Fibroblast of lung (primary cell): ENCODE data around the gene CA12. TPM values are rescaled to one million over a fixed set of nuclear protein-coding genes. Genes with fewer than 3 reads are reported as not detected.

Source experiments
- DNase-seq, 2 donors: peaks; one replicate each; pipeline versions ENCODE4 v3.0.0 to v3.0.0-alpha.2; 2010; ENCODE audit warnings: low read depth in 2 of 2
- H2AFZ ChIP-seq: 2 replicates; pipeline ENCODE4 v1.5.1; 2012; ENCODE audit warnings: low read length, control low read depth, inconsistent platforms
- H3K27ac ChIP-seq: 2 replicates; pipeline ENCODE4 v1.5.1; 2011; ENCODE audit warnings: low read length, control low read depth; ENCODE audit not compliant: insufficient read depth
- H3K27me3 ChIP-seq: 2 replicates; pipeline ENCODE4 v1.5.1; 2011; ENCODE audit warnings: mild to moderate bottlenecking, low read length; ENCODE audit not compliant: control insufficient read depth, insufficient read depth
- H3K36me3 ChIP-seq: 2 replicates; pipeline ENCODE4 v1.5.1; 2011; ENCODE audit warnings: low read length; ENCODE audit not compliant: control insufficient read depth, insufficient read depth
- H3K4me1 ChIP-seq: 2 replicates; pipeline ENCODE4 v1.5.1; 2011; ENCODE audit warnings: low read length; ENCODE audit not compliant: control insufficient read depth, insufficient read depth; ENCODE audit errors: extremely low read depth
- H3K4me2 ChIP-seq: 2 replicates; pipeline ENCODE4 v1.5.1; 2011; ENCODE audit warnings: low read length, control low read depth; ENCODE audit not compliant: insufficient read depth; ENCODE audit errors: extremely low read depth
- H3K4me3 ChIP-seq, 4 experiments: fragments of 200-600 bp in 1 of 4; sonication (generic) in 1 of 4; replicated peaks in 1 of 4; 2 replicates each; pipeline ENCODE4 v1.5.1; 2011 to 2016; ENCODE audit warnings: low read length in 4 of 4, low read depth in 3 of 4, mild to moderate bottlenecking in 3 of 4, control low read depth in 2 of 4, inconsistent platforms in 1 of 4, mixed read lengths in 1 of 4; ENCODE audit not compliant: insufficient read depth in 1 of 4; ENCODE audit errors: control extremely low read depth in 1 of 4
- H3K79me2 ChIP-seq: 2 replicates; pipeline ENCODE4 v1.5.1; 2012; ENCODE audit warnings: mild to moderate bottlenecking, low read length, inconsistent platforms; ENCODE audit not compliant: control insufficient read depth, insufficient read depth
- H3K9ac ChIP-seq: 2 replicates; pipeline ENCODE4 v1.5.1; 2011; ENCODE audit warnings: mild to moderate bottlenecking, low read length, control low read depth; ENCODE audit not compliant: insufficient read depth
- H3K9me3 ChIP-seq: 2 replicates; pipeline ENCODE4 v1.5.1; 2012; ENCODE audit warnings: low read depth, low read length; ENCODE audit not compliant: control insufficient read depth, insufficient read depth
- H4K20me1 ChIP-seq: 2 replicates; pipeline ENCODE4 v1.5.1; 2011; ENCODE audit warnings: low read length; ENCODE audit not compliant: control insufficient read depth, insufficient read depth; ENCODE audit errors: extremely low read depth
- EZH2 ChIP-seq: IDR thresholded peaks from 2 replicates; pipeline ENCODE4 v1.5.1; 2012; ENCODE audit warnings: low read length, control low read depth, mild to moderate bottlenecking; ENCODE audit errors: missing control alignments
- polyA plus RNA-seq, 2 donors: library from polyadenylated mRNA; depleted of rRNA in 1 of 2; stranded (reverse) in 1 of 2; unstranded in 1 of 2; fragments of >200 nt; gene quantifications; 2 replicates each; pipeline ENCODE4 v1.2.1, GENCODE V29; 2011 to 2012; ENCODE audit warnings: missing spikeins in 1 of 2
- total RNA-seq: library from RNA; depleted of rRNA; stranded (reverse); fragments of >200 nt; gene quantifications from 2 replicates; pipeline ENCODE4 v1.2.1, GENCODE V29; 2014
- TF ChIP-seq, protein P1 (sequence below), 2 donors: IDR thresholded peaks in 1 of 2; conservative IDR thresholded peaks in 1 of 2; 1 replicate in 1 of 2; 2 replicates in 1 of 2; pipeline ENCODE4 v1.5.1; 2011 to 2012; ENCODE audit warnings: low read length in 2 of 2, control low read depth in 1 of 2, inconsistent platforms in 1 of 2, low read depth in 1 of 2, mild to moderate bottlenecking in 1 of 2

The CA12 gene
- total and polyA plus RNA-seq, 2 donors (not counting 1 experiment from before 2014, with no cell fraction given), result 30.6 to 48.4 TPM

DNA sequence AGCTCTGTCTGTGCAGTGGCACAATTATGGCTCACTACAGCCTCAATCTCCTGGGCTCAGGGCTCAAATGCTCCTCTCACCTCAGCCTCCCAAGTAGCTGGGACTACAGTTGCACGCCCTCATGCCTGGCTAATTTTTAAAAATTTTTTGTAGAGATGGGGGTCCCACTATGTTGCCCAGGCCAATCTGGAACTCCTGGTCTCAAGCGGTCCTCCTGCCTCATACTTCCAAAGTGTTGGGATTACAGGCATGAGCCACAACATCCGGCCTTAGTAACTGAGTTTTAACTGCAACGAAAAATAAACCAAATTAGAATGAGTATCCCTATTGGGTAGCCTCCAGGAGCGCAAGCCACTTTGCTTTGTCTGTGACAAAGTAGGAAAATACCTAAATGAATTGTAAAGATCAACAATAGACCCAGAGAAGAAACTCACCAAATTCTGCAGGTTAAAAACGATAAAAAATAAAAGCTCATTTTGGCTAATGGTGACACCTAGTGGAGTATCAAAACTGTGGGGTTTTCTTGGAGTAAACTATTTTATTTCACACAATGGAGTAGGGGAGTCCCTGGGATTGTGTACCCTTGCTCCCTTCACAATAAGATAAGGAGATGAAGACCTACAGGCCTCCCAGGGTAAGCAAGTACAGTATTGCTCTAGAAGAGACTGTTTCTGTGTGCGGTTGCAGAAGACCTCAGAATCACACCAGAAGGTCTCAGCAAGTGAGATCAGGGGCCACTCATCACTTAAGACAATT is 21.0 kb upstream of the CA12 start:
- Histone ChIP-seq H3K27ac (no peak overlapping the region), H3K4me3 (no peak overlapping the region), H3K36me3 (no peaks in the 10 kb centered on the region), H3K27me3 (no peaks in the 10 kb centered on the region), H3K79me2 (no peaks in the 10 kb centered on the region), H3K4me2 (no peak overlapping the region), H3K9me3 (no peaks in the 10 kb centered on the region), H4K20me1 (no peaks in the 10 kb centered on the region), H3K4me1 (no peaks in the 10 kb centered on the region), H3K9ac (no peak overlapping the region), H2AFZ (peak overlapping the region; percentile 19)
- no peak for TF ChIP-seq EZH2
- TF ChIP-seq, protein P1, sequence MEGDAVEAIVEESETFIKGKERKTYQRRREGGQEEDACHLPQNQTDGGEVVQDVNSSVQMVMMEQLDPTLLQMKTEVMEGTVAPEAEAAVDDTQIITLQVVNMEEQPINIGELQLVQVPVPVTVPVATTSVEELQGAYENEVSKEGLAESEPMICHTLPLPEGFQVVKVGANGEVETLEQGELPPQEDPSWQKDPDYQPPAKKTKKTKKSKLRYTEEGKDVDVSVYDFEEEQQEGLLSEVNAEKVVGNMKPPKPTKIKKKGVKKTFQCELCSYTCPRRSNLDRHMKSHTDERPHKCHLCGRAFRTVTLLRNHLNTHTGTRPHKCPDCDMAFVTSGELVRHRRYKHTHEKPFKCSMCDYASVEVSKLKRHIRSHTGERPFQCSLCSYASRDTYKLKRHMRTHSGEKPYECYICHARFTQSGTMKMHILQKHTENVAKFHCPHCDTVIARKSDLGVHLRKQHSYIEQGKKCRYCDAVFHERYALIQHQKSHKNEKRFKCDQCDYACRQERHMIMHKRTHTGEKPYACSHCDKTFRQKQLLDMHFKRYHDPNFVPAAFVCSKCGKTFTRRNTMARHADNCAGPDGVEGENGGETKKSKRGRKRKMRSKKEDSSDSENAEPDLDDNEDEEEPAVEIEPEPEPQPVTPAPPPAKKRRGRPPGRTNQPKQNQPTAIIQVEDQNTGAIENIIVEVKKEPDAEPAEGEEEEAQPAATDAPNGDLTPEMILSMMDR (conservative IDR thresholded peaks at IDR 0.05 in 1 of 2, IDR thresholded peaks at IDR 0.05 in 1 of 2; ENCODE audit: low read depth in 1 of 2, low read length in 2 of 2), result peak; percentile 38 to 67
- DNase-seq, result peak; percentile 26 to 63

DNA sequence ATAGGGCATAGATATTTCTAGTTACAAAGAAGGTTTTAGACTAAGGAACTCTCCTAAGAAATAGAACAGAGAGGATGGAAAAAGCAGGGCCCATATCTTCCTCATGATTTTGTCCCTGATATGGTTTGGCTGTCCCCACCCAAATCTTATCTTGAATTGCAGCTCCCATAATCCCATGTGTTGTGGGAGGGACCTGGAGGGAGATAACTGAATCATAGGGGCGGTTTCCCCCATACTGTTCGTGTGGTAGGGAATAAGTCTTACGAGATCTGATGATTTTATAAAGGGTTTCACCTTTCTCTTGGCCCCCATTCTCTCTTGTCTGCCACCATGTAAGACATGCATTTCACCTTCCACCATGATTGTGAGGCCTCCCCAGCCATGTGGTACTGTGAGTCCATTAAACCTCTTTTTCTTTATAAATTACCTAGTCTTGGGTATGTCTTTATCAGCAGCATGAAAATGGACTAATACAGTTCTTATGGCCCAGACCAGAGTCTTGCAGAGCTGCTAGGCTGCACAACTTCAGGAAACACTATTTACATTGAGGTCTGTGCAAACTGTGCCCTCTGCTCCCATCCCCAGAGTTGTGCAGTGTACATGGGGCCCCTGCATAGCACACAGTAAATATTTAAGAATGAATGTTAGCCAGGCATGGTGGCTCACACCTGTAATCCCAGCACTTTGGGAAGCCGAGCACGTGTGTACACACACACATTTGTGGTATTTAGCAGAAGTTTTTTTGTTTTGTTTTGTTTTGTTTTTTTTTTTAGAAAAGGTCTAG is 20.3 kb upstream of the CA12 start:
- H4K20me1 ChIP-seq, result no peaks in the 10 kb centered on the region
- H3K27ac ChIP-seq, result no peak overlapping the region
- DNase-seq, result no peak
- no peaks in the 10 kb centered on the region for H3K27me3 ChIP-seq
- no peak overlapping the region for H3K4me3 ChIP-seq
- TF ChIP-seq EZH2, result no peak
- TF ChIP-seq, protein P1 (conservative IDR thresholded peaks at IDR 0.05 in 1 of 2, IDR thresholded peaks at IDR 0.05 in 1 of 2; ENCODE audit: low read depth in 1 of 2, low read length in 2 of 2), result no peak
- H3K4me2 ChIP-seq, result no peak overlapping the region
- no peak overlapping the region for H2AFZ ChIP-seq
- H3K4me1 ChIP-seq, result no peaks in the 10 kb centered on the region
- H3K9ac ChIP-seq, result no peak overlapping the region
- no peaks in the 10 kb centered on the region for H3K79me2 ChIP-seq
- H3K36me3 ChIP-seq, result no peaks in the 10 kb centered on the region
- H3K9me3 ChIP-seq, result no peaks in the 10 kb centered on the region

DNA sequence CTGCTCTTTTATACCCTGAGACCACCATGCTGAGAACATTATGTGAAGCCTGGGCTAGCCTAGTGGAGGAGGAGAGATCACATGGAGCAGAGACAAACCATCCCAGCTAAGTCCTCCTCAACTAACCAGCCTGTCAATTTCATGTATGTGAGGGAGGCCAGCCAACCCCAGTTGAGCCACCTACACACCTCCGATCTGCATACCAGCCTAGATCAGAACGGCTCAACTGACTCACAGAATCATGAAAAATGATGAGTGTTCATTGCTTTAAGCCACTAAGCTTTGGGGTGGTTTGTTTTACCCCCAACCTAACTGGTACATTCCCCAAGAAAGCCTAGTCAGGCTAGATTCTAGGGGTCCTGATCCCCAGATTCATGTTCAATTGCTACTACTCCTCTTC is 19.4 kb upstream of the CA12 start:
- Histone ChIP-seq H4K20me1 (no peaks in the 10 kb centered on the region), H2AFZ (no peak overlapping the region), H3K36me3 (no peaks in the 10 kb centered on the region), H3K4me3 (no peak overlapping the region), H3K9me3 (no peaks in the 10 kb centered on the region), H3K27me3 (no peaks in the 10 kb centered on the region), H3K9ac (no peak overlapping the region), H3K79me2 (no peaks in the 10 kb centered on the region), H3K4me1 (no peaks in the 10 kb centered on the region), H3K4me2 (no peak overlapping the region), H3K27ac (no peak overlapping the region)
- peak in 1 of 2 donors; percentile 52 for DNase-seq
- TF ChIP-seq, protein P1 (conservative IDR thresholded peaks at IDR 0.05 in 1 of 2, IDR thresholded peaks at IDR 0.05 in 1 of 2; ENCODE audit: low read depth in 1 of 2, low read length in 2 of 2), result no peak
- TF ChIP-seq EZH2, result no peak
